NCI-H2029 treated with DMSO at 0.1 percent for 48 hours (cell line): ENCODE results near the gene USP26.
"Not testable (repeated sequence)": the region's sequence is repeated elsewhere in the genome, so short reads cannot be mapped to it uniquely, and the experiment has no call there.

Source experiments
- DNase-seq: peaks from one replicate; lab custom pipeline; 2025; lab: John Stamatoyannopoulos, UW

USP26 gene, protein sequence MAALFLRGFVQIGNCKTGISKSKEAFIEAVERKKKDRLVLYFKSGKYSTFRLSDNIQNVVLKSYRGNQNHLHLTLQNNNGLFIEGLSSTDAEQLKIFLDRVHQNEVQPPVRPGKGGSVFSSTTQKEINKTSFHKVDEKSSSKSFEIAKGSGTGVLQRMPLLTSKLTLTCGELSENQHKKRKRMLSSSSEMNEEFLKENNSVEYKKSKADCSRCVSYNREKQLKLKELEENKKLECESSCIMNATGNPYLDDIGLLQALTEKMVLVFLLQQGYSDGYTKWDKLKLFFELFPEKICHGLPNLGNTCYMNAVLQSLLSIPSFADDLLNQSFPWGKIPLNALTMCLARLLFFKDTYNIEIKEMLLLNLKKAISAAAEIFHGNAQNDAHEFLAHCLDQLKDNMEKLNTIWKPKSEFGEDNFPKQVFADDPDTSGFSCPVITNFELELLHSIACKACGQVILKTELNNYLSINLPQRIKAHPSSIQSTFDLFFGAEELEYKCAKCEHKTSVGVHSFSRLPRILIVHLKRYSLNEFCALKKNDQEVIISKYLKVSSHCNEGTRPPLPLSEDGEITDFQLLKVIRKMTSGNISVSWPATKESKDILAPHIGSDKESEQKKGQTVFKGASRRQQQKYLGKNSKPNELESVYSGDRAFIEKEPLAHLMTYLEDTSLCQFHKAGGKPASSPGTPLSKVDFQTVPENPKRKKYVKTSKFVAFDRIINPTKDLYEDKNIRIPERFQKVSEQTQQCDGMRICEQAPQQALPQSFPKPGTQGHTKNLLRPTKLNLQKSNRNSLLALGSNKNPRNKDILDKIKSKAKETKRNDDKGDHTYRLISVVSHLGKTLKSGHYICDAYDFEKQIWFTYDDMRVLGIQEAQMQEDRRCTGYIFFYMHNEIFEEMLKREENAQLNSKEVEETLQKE

GRCh38 chrX:133097031-133097430, at the start of gene USP26:
Gene USP26 (minus strand): TSS chrX:133097109. CDS start chrX:133028220, 68,889 bp downstream.
- DNase-seq = no peak

GRCh38 chrX:133134282-133134681, 37.4 kb upstream of the USP26 start:
- no peak for DNase-seq

GRCh38 chrX:133120406-133120805, 23.5 kb upstream of the USP26 start:
- no peak for DNase-seq

- DNase-seq = no peak
These were observed 2.7 kb downstream of the USP26 start for GRCh38 chrX:133094098-133094731.

GRCh38 chrX:133090236-133090809, 6.6 kb downstream of the USP26 start:
- no peak for DNase-seq

DNA sequence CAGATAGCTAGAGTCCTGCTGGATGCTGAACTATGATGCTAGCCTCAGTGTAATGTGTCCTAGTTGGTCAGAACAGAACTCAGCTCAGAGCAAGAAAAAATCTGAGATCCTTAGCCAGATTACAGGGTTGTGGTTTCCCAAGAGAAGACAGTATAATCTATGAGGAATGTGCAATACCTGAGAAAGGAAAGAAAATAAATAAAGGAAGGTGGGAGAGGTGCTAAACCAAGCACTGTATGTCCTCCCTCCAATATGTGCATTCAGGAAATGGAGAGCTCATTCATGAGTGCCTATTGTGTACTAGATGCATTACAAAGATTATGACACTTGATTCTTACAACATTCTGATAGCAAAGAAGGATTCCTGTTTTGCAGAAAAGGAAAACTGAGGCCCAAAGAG, 7.5 kb downstream of the USP26 start:
- DNase-seq = no peak

GRCh38 chrX:133085785-133086184, 11.1 kb downstream of the USP26 start:
- DNase-seq = no peak

DNA sequence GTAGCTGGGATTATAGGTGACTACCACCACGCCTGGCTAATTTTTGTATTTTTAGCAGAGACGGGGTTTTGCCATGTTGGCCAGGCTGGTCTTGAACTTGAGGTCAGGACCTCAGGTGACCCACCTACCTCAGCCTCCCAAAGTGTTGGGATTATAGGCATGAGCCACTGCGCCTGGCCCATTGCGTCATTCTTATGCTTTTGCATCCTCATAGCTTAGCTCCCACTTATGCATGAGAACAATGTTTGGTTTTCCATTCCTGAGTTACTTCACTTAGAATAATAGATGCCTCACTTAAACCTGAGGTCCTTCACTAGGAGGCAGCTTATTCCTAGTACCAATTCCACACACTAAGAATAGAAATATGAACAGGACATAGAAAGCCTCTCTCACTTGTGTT, 11.9 kb downstream of the USP26 start:
- DNase-seq = not testable (repeated sequence)

DNA sequence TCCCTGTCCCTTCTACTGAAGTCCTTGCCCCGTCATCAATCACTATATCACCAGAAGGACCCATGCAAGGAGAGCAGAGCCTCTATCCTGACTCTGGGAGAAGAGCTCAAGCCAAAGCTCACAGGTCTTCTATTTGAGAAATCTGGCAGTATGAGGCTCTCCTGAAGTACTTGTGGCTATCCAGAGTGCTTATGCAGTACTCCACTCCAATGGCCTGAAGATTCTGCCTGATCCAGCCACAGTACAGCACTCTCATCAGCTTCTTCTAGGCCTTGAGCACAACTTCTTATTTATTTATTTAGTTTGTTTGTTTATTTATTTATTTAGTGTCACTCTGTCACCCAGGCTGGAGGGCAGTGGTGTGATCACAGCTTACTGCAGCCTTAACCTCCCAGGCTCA, 13.0 kb downstream of the USP26 start:
- no peak for DNase-seq

DNA sequence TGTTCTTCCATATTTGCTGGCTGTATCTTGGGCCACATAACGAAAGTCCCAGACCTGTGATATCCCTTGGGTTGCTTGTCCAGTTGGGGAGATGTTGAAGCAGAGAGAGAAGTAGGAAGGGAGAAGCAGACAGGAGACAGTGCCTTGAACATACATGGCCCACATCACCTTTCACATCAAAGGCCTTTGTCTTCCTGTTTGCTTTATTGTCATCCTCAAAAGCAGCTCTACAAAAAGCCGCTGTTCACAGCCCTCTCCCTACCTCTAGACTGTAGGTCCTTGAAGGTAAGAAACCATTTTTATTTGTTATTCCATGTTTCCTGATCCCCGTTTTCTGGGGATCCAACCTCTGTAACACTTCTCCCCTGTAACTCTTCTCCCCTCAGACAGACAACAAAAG, 14.9 kb downstream of the USP26 start:
- no peak for DNase-seq

- not testable (repeated sequence) for DNase-seq
These were observed 19.1 kb downstream of the USP26 start for GRCh38 chrX:133077856-133078255.

- no peak for DNase-seq
These were observed 24.3 kb downstream of the USP26 start for GRCh38 chrX:133072566-133072965.

- no peak for DNase-seq
These were observed 28.4 kb downstream of the USP26 start for GRCh38 chrX:133068461-133068860.

- no peak for DNase-seq
These were observed 40.6 kb downstream of the USP26 start for GRCh38 chrX:133056341-133056740.

DNA sequence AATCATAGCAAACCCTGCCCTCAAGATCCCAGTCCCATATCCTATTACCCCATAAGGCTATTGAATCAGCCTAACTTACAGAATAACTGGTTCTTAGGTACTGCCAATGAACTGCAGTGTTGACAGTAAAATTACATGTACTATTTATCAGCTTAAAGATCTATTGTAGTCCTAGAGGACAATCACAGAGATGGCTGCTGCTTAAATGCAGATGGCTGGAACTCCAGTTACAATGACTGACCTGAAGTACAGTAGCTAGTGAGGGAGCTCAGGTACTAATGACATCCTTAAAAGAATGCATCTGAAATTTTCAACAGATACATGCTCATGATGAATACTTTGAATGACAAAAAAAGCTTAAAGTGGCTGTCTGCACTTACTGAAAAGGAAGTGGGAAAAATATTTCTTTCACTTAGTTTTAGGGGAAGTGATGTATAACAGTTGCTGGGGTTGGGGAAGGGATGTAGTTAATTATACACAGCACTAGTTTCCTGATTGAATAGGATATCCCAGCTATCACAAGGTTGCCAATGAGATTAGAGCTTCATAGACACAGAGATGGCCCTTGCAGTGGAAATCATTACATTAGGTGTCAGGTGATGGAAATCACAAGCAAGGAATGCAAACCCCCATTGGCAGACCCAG, 42.0 kb downstream of the USP26 start:
- DNase-seq = no peak

GRCh38 chrX:133053861-133054598, 42.9 kb downstream of the USP26 start:
- no peak for DNase-seq

- no peak for DNase-seq
These were observed 48.2 kb downstream of the USP26 start for GRCh38 chrX:133048751-133049150.

DNA sequence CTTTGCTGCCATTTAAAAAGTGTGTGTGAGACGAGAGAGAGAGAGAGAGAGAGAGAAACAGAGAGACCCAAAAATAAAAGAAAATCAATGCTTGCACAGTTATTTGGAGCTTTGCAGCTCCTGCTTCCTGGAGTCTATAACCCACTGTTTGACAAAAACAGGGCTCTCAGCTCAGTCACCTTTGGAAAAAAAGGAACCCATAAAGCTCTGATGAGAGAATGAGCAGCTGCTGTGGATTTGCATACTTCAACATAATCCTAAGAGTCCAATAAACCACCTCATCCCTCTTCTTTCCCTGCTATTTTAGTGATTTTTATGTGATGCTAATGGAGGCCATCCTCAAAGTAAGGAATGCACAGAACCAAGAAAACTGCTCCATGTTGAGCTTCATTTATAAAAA, 50.3 kb downstream of the USP26 start:
- no peak for DNase-seq

DNA sequence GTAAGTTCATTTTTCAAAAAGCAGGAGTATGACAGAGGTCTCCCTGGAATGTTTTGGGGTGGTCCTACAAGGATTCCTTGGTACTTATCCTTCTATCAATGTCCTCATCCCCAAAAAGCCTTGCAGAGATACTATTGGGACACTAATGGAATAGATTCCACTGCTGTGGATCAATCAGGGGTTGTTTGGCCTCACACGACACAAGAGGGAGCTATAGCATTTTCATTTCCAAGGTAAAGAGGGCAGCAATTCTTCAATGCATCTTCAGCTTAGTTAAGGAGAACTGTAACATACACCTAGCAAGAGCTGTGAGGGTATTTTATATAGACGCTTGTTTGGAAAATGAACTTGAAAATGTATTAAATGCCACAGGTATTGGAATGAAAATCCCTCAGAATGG, 50.9 kb downstream of the USP26 start:
- no peak for DNase-seq

- not testable (repeated sequence) for DNase-seq
These were observed 52.6 kb downstream of the USP26 start for GRCh38 chrX:133044145-133044786.
